ENCODE data around the gene KLF11. TPM values are rescaled to one million over a fixed set of nuclear protein-coding genes. Genes with fewer than 3 reads are reported as not detected.
A peak's percentile ranks its signal among the peaks of the same experiment; 100 is the strongest.

KLF11 gene
- total RNA-seq, 1 donor from 2014 or later = 20.8 TPM

GRCh38 chr2:10078704-10079265, 35.4 kb downstream of the KLF11 start:
- TF ChIP-seq CTCF (IDR thresholded peaks at IDR 0.05; ENCODE audit: borderline replicate concordance) = no peak
- H3K36me3 ChIP-seq = no peaks in the 10 kb centered on the region
- peaks cover 50% of the 10 kb centered on the region for H3K27me3 ChIP-seq (ENCODE audit: low read depth)
- peak overlapping the region; percentile 74 for H3K4me3 ChIP-seq
- intact Hi-C loops (cut with micrococcal nuclease) = no loop called here
- H3K9me3 ChIP-seq (replicated peaks) = no peaks in the 10 kb centered on the region
- no peak for DNase-seq
- peak overlapping the region; percentile 86 for H3K27ac ChIP-seq (replicated peaks)
- peaks cover 34% of the 10 kb centered on the region for H3K4me1 ChIP-seq

GRCh38 chr2:10079266-10079869, 36.0 kb downstream of the KLF11 start:
- Histone ChIP-seq H3K36me3 (no peaks in the 10 kb centered on the region), H3K4me3 (peak overlapping the region; percentile 74), H3K27me3 (ENCODE audit: low read depth) (peaks cover 56% of the 10 kb centered on the region), H3K4me1 (peaks cover 37% of the 10 kb centered on the region), H3K9me3 (replicated peaks) (no peaks in the 10 kb centered on the region), H3K27ac (replicated peaks) (peak overlapping the region; percentile 86)
- intact Hi-C loops (cut with micrococcal nuclease) = no loop called here
- peak; percentile 54 for DNase-seq
- no peak for TF ChIP-seq CTCF (IDR thresholded peaks at IDR 0.05; ENCODE audit: borderline replicate concordance)

- peak; percentile 32 for TF ChIP-seq CTCF (IDR thresholded peaks at IDR 0.05; ENCODE audit: borderline replicate concordance)
- Histone ChIP-seq H3K4me3 (peak within 1 kb of the TSS; percentile 74), H3K27ac (replicated peaks) (peak within 1 kb of the TSS; percentile 86), H3K36me3 (no peaks in the 10 kb centered on the region), H3K27me3 (ENCODE audit: low read depth) (peaks cover 60% of the 10 kb centered on the region), H3K4me1 (peaks cover 37% of the 10 kb centered on the region), H3K9me3 (replicated peaks) (no peaks in the 10 kb centered on the region)
- intact Hi-C loops (cut with micrococcal nuclease) = no loop called here
- DNase-seq = no peak
These were observed 36.7 kb downstream of the KLF11 start, which contains the start of gene CYS1 for GRCh38 chr2:10079870-10080535. Gene CYS1 (minus strand): TSS chr2:10080411. CDS start chr2:10080223, 188 bp downstream.

- TF ChIP-seq CTCF (IDR thresholded peaks at IDR 0.05; ENCODE audit: borderline replicate concordance) = no peak
- intact Hi-C loops (cut with micrococcal nuclease) = no loop called here
- Histone ChIP-seq H3K4me1 (peaks cover 32% of the 10 kb centered on the region), H3K27ac (replicated peaks) (peak overlapping the region; percentile 86), H3K27me3 (ENCODE audit: low read depth) (peaks cover 67% of the 10 kb centered on the region), H3K9me3 (replicated peaks) (no peaks in the 10 kb centered on the region), H3K36me3 (no peaks in the 10 kb centered on the region), H3K4me3 (peak overlapping the region; percentile 74)
- no peak for DNase-seq
These were observed 37.4 kb downstream of the KLF11 start for GRCh38 chr2:10080536-10081304.

GRCh38 chr2:10083046-10083445, 39.7 kb downstream of the KLF11 start:
- DNase-seq = no peak
- Histone ChIP-seq H3K9me3 (replicated peaks) (no peaks in the 10 kb centered on the region), H3K27me3 (ENCODE audit: low read depth) (peaks cover 75% of the 10 kb centered on the region), H3K4me3 (no peak overlapping the region), H3K4me1 (peaks cover 30% of the 10 kb centered on the region), H3K36me3 (no peaks in the 10 kb centered on the region), H3K27ac (replicated peaks) (no peak overlapping the region)
- TF ChIP-seq CTCF (IDR thresholded peaks at IDR 0.05; ENCODE audit: borderline replicate concordance) = no peak
- intact Hi-C loops (cut with micrococcal nuclease) = no loop called here

Measured in left ventricle myocardium inferior (tissue), 1 donor.